Astrocyte (in vitro differentiated cells and primary cell): ENCODE results near the gene RAET1G.

Source experiments
- EZH2 ChIP-seq: IDR thresholded peaks from 2 replicates; pipeline ENCODE4 v1.6.1; 2012; ENCODE audit warnings: mild to moderate bottlenecking, low read length, inconsistent platforms; ENCODE audit not compliant: insufficient read depth
- TF ChIP-seq, protein P1 (sequence below): IDR thresholded peaks from 2 replicates; pipeline ENCODE4 v1.5.1; 2011; ENCODE audit warnings: low read depth, mild to moderate bottlenecking, inconsistent platforms, low read length, moderate library complexity; ENCODE audit not compliant: insufficient read depth

- TF ChIP-seq, protein P1, sequence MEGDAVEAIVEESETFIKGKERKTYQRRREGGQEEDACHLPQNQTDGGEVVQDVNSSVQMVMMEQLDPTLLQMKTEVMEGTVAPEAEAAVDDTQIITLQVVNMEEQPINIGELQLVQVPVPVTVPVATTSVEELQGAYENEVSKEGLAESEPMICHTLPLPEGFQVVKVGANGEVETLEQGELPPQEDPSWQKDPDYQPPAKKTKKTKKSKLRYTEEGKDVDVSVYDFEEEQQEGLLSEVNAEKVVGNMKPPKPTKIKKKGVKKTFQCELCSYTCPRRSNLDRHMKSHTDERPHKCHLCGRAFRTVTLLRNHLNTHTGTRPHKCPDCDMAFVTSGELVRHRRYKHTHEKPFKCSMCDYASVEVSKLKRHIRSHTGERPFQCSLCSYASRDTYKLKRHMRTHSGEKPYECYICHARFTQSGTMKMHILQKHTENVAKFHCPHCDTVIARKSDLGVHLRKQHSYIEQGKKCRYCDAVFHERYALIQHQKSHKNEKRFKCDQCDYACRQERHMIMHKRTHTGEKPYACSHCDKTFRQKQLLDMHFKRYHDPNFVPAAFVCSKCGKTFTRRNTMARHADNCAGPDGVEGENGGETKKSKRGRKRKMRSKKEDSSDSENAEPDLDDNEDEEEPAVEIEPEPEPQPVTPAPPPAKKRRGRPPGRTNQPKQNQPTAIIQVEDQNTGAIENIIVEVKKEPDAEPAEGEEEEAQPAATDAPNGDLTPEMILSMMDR: no peak
- TF ChIP-seq EZH2: no peak
These were observed at the start of gene RAET1G for GRCh38 chr6:149922642-149923326.
